Heart right ventricle (tissue), 16 donors: ENCODE data around the gene TENT4B. TPM values are rescaled to one million over a fixed set of nuclear protein-coding genes. Genes with fewer than 3 reads are reported as not detected.

Experiments
- ATAC-seq, 8 donors: fragments of 200-7000 bp; cut with Tn5 transposase; one replicate each; pipeline ENCODE4 v1.9.1; 2020; ENCODE audit warnings: mild to moderate bottlenecking in 8 of 8, moderate library complexity in 8 of 8, moderate number of reproducible peaks in 1 of 8
- DNase-seq, 2 donors: peaks; one replicate each; pipeline ENCODE4 v3.0.0-alpha.2; 2020
- H3K27ac ChIP-seq, 10 donors: fragments of 200-600 bp; sonication (generic) in 2 of 10; one replicate each; pipeline versions ENCODE4 v1.5.0 to v1.8.0; 2020 to 2022; ENCODE audit warnings: mild to moderate bottlenecking in 3 of 10
- H3K27me3 ChIP-seq, 7 donors: fragments of 200-600 bp; one replicate each; pipeline ENCODE4 v1.8.0; 2021 to 2022; ENCODE audit warnings: mild to moderate bottlenecking in 2 of 7
- H3K36me3 ChIP-seq, 9 donors: fragments of 200-600 bp; sonication (generic) in 1 of 9; one replicate each; pipeline versions ENCODE4 v1.5.0 to v1.8.0; 2020 to 2022; ENCODE audit warnings: mild to moderate bottlenecking in 2 of 9
- H3K4me1 ChIP-seq, 9 donors: fragments of 200-600 bp; sonication (generic) in 1 of 9; one replicate each; pipeline versions ENCODE4 v1.5.0 to v1.8.0; 2020 to 2022; ENCODE audit warnings: mild to moderate bottlenecking in 4 of 9
- H3K4me3 ChIP-seq, 10 donors: fragments of 200-600 bp; sonication (generic) in 2 of 10; one replicate each; pipeline versions ENCODE4 v1.5.0 to v1.8.0; 2020 to 2022; ENCODE audit warnings: mild to moderate bottlenecking in 7 of 10, moderate library complexity in 2 of 10
- H3K9me3 ChIP-seq, 11 donors: fragments of 200-600 bp in 10 of 11; sonication (generic) in 2 of 11; one replicate each; pipeline versions ENCODE4 v1.5.0 to v1.8.0; 2013 to 2022; ENCODE audit warnings: mild to moderate bottlenecking in 2 of 11, control low read depth in 1 of 11, moderate library complexity in 1 of 11
- CTCF ChIP-seq, 9 donors: fragments of 200-600 bp; sonication (generic) in 2 of 9; IDR thresholded peaks; one replicate each; pipeline versions ENCODE4 v1.5.0 to v1.8.0; 2021 to 2022; ENCODE audit warnings: antibody characterized with exemption in 9 of 9, mild to moderate bottlenecking in 5 of 9, moderate library complexity in 1 of 9
- WGBS, 2 donors: extraction: QIAGEN DNeasy Blood & Tissue Kit; methylation state at CpG; one replicate each; pipeline ENCODE4 v1.1.7; 2013; ENCODE audit warnings: inconsistent platforms in 1 of 2; 5-methylcytosine and 5-hydroxymethylcytosine counted together
- intact Hi-C, 10 donors: fragments of 100-400 bp; cut with DNase I; formaldehyde crosslinking; loops; one replicate each; pipeline versions ENCODE4 v1.11.1 to v1.14.2; 2022
- polyA plus RNA-seq, 2 donors: library from polyadenylated mRNA; stranded (reverse); fragments of 200-250 nt; gene quantifications; one replicate each; pipeline ENCODE4 v1.2.3, GENCODE V29; 2013
- total RNA-seq, 10 donors: library from RNA; stranded (reverse); fragmentation: NEBNext Ultra II Directional in 3 of 10; extraction: Animal tissue kit (Norgen Biotek cat#: 25700) in 3 of 10; gene quantifications; one replicate each; pipeline versions ENCODE4 v1.2.1 to v1.2.4, GENCODE V29; 2021 to 2023
- donor health status: Arrhythmogenic right ventricular cardiomyopathy.
- donor health status: ischemic (EF 13 %, LVEDD 7.1; RV severe dilation, severe dysfunction).
- donor health status: healthy with polysubstance abuse.
- donor health status: DM: no; HTN: yes; CAD: no.
- donor health status: DM: no; HTN: no; CAD: no.
- donor health status: ischemic (EF 25% LVEDD 6.9; RV normal size, moderate dysfunction).
- donor health status: ischemic (EF 25% LVEDD 5.7; RV mildly dilated, moderate dysfunction).
- donor health status: healthy.
- donor health status: DM: yes; HTN: yes; CAD: no.
- donor health status: Ischemic cardiomyopathy.
- donor health status: ischemic (EF 35%, LVEDD 5.7; RV mildly dilated, moderate dysfunction).
- donor health status: nonischemic (EF 11% LVEDD 7.7; RV severe dilation, severe dysfunction).
- donor health status: DM: yes; HTN: yes; CAD: no.
- donor health status: PGD.
- donor health status: ischemic (EF 29% LVEDD 5.4; RV normal size, mild dysfunction).
- donor health status: nonischemic (EF 23%, LVEDD 6.1; RV moderate dilation, normal function).

TENT4B gene
- total and polyA plus RNA-seq, 12 donors: 2.7 to 8.6 (median 6.4) TPM

GRCh38 chr16:50183316-50183715 is 30.2 kb downstream of the TENT4B start:
- Histone ChIP-seq H3K9me3 (no peaks in the 10 kb centered on the region), H3K4me3 (no peak overlapping the region), H3K36me3 (no peaks in the 10 kb centered on the region), H3K27me3 (no peaks in the 10 kb centered on the region), H3K4me1 (peaks cover 0 to 37% (median 11%) of the 10 kb centered on the region in 9 donors), H3K27ac (no peak overlapping the region)
- no peak for TF ChIP-seq CTCF (IDR thresholded peaks at IDR 0.05)
- no peak for ATAC-seq
- DNase-seq: no peak
- 65 to 80% methylated on average over 4 of the region's 4 CpGs for WGBS, 2 donors
- intact Hi-C loops: no loop called here

- TF ChIP-seq CTCF (IDR thresholded peaks at IDR 0.05): no peak
- Histone ChIP-seq H3K9me3 (no peaks in the 10 kb centered on the region), H3K27ac (no peak overlapping the region), H3K4me3 (no peak overlapping the region), H3K4me1 (peaks cover 0 to 51% (median 19%) of the 10 kb centered on the region in 9 donors), H3K27me3 (no peaks in the 10 kb centered on the region), H3K36me3 (no peaks in the 10 kb centered on the region)
- intact Hi-C loops: no loop called here
- 80 to 83% methylated on average over 3 of the region's 3 CpGs for whole genome bisulfite sequencing, 2 donors
- DNase-seq (no peak), ATAC-seq (no peak)
These were observed 31.9 kb downstream of the TENT4B start for GRCh38 chr16:50185005-50185505.

- ATAC-seq (no peak), DNase-seq (no peak)
- 77 to 82% methylated on average over 3 of the region's 3 CpGs for WGBS, 2 donors
- intact Hi-C loops: no loop called here
- peaks cover 0 to 34% (median 15%) of the 10 kb centered on the region in 9 donors for H3K4me1 ChIP-seq
- TF ChIP-seq CTCF (IDR thresholded peaks at IDR 0.05): no peak
- no peaks in the 10 kb centered on the region for H3K9me3 ChIP-seq
- no peak overlapping the region for H3K4me3 ChIP-seq
- no peaks in the 10 kb centered on the region for H3K27me3 ChIP-seq
- no peak overlapping the region for H3K27ac ChIP-seq
- no peaks in the 10 kb centered on the region for H3K36me3 ChIP-seq
These were observed 35.6 kb downstream of the TENT4B start for GRCh38 chr16:50188619-50189136.

- DNase-seq (no peak), ATAC-seq (no peak)
- Histone ChIP-seq H3K9me3 (no peaks in the 10 kb centered on the region), H3K27ac (no peak overlapping the region), H3K27me3 (no peaks in the 10 kb centered on the region), H3K36me3 (no peaks in the 10 kb centered on the region), H3K4me3 (no peak overlapping the region), H3K4me1 (peaks cover 0 to 35% (median 16%) of the 10 kb centered on the region in 9 donors)
- no peak for TF ChIP-seq CTCF (IDR thresholded peaks at IDR 0.05)
- 86 to 89% methylated on average over 2 of the region's 2 CpGs for WGBS, 2 donors
- intact Hi-C loops: no loop called here
These were observed 37.2 kb downstream of the TENT4B start for GRCh38 chr16:50190292-50190691.
